Esophagus (tissue), 2 donors: ENCODE data around the gene RNF215. TPM values are rescaled to one million over a fixed set of nuclear protein-coding genes. Genes with fewer than 3 reads are reported as not detected.

Experiments used
- H3K27ac ChIP-seq, 2 donors: one replicate each; pipeline ENCODE4 v1.5.1; 2013; ENCODE audit warnings: low read depth in 2 of 2, mild to moderate bottlenecking in 2 of 2, inconsistent platforms in 1 of 2, low read length in 1 of 2, moderate library complexity in 1 of 2
- H3K27me3 ChIP-seq, 2 donors: one replicate each; pipeline ENCODE4 v1.6.1; 2013; ENCODE audit warnings: low read length in 2 of 2, control low read depth in 1 of 2, mild to moderate bottlenecking in 1 of 2; ENCODE audit not compliant: insufficient read depth in 2 of 2, control insufficient read depth in 1 of 2
- H3K36me3 ChIP-seq, 2 donors: one replicate each; pipeline ENCODE4 v1.6.1; 2013; ENCODE audit warnings: low read length in 1 of 2; ENCODE audit not compliant: control insufficient read depth in 2 of 2, insufficient read depth in 2 of 2
- H3K4me1 ChIP-seq, 2 donors: one replicate each; pipeline ENCODE4 v1.6.1; 2013; ENCODE audit warnings: low read length in 1 of 2; ENCODE audit not compliant: control insufficient read depth in 2 of 2, insufficient read depth in 2 of 2
- H3K4me3 ChIP-seq, 2 donors: one replicate each; pipeline ENCODE4 v1.5.1; 2013; ENCODE audit warnings: low read length in 2 of 2, mild to moderate bottlenecking in 2 of 2, low read depth in 1 of 2, moderate library complexity in 1 of 2
- H3K9me3 ChIP-seq, 2 donors: one replicate each; pipeline ENCODE4 v1.6.1; 2013; ENCODE audit warnings: mild to moderate bottlenecking in 2 of 2, low read depth in 1 of 2, low read length in 1 of 2, moderate library complexity in 1 of 2; ENCODE audit not compliant: control insufficient read depth in 2 of 2, insufficient read depth in 1 of 2
- WGBS, 2 donors: extraction: QIAGEN DNeasy Blood & Tissue Kit; methylation state at CpG; one replicate each; pipeline ENCODE4 v1.1.7; 2013; 5-methylcytosine and 5-hydroxymethylcytosine counted together
- polyA plus RNA-seq, 2 donors: library from polyadenylated mRNA; stranded (reverse); fragments of 200-250 nt; gene quantifications; one replicate each; pipeline ENCODE4 v1.2.3, GENCODE V29; 2013
- donor health status: healthy with polysubstance abuse.
- donor health status: Bipolar disorder and iron deficiency.

RNF215 gene
- polyA plus RNA-seq, 2 donors: 5.2 to 7.3 TPM

DNA sequence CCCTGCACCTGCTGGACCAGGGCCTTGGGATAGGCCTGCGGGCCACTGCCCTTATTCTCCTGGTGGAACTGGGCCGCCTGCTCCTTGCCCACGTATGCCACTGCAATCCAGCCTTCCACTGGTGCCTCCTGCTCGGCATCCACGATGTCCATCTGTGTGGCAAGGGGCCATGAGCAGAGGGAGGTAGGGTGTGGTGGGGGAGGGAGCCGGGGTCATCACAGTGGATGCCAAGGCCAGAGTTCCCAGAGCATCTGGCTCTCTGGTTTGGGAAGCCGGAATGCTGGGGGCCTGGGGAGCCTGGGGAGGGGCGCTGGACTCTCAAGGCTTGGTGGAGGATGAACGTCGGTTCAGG, 627 bp downstream of the RNF215 start:
- 22 to 26% methylated on average over 10 of the region's 10 CpGs for WGBS, 2 donors
- Histone ChIP-seq H3K4me1 (peaks cover 0 to 9% of the 10 kb centered on the region in 2 donors), H3K4me3 (peak overlapping the region; percentile 63 to 75), H3K27ac (peak overlapping the region; percentile 80 to 84), H3K9me3 (no peaks in the 10 kb centered on the region), H3K36me3 (peaks cover 0 to 4% of the 10 kb centered on the region in 2 donors), H3K27me3 (no peaks in the 10 kb centered on the region)

GRCh38 chr22:30385942-30386341, 1.3 kb downstream of the RNF215 start:
- Histone ChIP-seq H3K9me3 (no peaks in the 10 kb centered on the region), H3K4me1 (peaks cover 0 to 9% of the 10 kb centered on the region in 2 donors), H3K4me3 (no peak overlapping the region), H3K27me3 (no peaks in the 10 kb centered on the region), H3K27ac (no peak overlapping the region), H3K36me3 (peaks cover 0 to 7% of the 10 kb centered on the region in 2 donors)
- 89 to 93% methylated on average over 10 of the region's 10 CpGs for WGBS, 2 donors

DNA sequence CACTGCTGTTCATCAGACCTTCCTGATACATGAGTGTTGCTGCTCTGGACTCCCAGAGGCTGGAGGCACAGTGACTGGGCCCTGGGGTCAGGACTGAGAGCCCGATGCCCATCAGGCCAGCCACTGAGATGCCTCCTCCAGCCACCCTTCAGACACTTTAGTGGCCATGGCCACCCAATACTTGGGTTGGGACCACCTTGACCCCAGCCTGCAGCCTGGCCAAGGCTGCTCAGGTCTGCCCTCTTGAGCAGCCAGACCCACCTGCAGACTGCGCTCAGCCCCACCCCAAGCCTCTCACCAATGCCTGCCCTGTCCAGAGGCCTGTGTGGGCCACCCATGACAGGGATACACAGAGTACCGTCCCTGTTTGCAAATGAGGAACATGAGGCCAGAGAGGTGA, 4.2 kb downstream of the RNF215 start:
- Histone ChIP-seq H3K27ac (no peak overlapping the region), H3K4me3 (no peak overlapping the region), H3K27me3 (no peaks in the 10 kb centered on the region), H3K9me3 (no peaks in the 10 kb centered on the region), H3K4me1 (peaks cover 0 to 9% of the 10 kb centered on the region in 2 donors), H3K36me3 (peaks cover 0 to 15% of the 10 kb centered on the region in 2 donors)
- WGBS, 2 donors: 64 to 87% methylated on average over 3 of the region's 3 CpGs

DNA sequence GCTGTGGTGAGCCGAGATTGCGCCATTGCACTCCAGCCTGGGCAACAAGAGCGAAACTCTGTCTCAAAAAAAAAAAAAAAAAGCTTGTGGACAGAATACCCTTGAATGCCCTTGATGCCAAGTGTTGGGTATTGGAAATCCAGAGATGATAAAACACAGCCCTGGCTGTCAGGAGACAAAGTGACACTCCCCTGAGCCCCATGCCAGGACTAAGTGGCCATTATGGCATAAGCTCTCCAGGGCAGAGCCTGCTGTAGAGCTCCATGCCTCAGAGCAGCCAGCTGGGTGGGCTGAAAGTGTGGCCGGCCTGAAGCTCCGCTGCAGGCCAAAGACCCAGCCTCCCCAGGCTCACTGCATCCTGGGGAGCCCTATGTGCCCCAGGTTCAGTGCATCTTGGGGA, 4.9 kb downstream of the RNF215 start:
- no peak overlapping the region for H3K4me3 ChIP-seq
- no peaks in the 10 kb centered on the region for H3K27me3 ChIP-seq
- no peaks in the 10 kb centered on the region for H3K9me3 ChIP-seq
- H3K27ac ChIP-seq: no peak overlapping the region
- 95 to 99% methylated on average over 5 of the region's 5 CpGs for WGBS, 2 donors
- peaks cover 0 to 19% of the 10 kb centered on the region in 2 donors for H3K36me3 ChIP-seq
- peaks cover 0 to 6% of the 10 kb centered on the region in 2 donors for H3K4me1 ChIP-seq

GRCh38 chr22:30381264-30381663, 5.9 kb downstream of the RNF215 start:
- Histone ChIP-seq H3K9me3 (no peaks in the 10 kb centered on the region), H3K36me3 (peaks cover 0 to 19% of the 10 kb centered on the region in 2 donors), H3K4me3 (no peak overlapping the region), H3K27ac (no peak overlapping the region), H3K27me3 (no peaks in the 10 kb centered on the region), H3K4me1 (peaks cover 0 to 2% of the 10 kb centered on the region in 2 donors)
- 82 to 87% methylated on average over 12 of the region's 12 CpGs for WGBS, 2 donors

- Histone ChIP-seq H3K4me1 (no peaks in the 10 kb centered on the region), H3K27ac (no peak overlapping the region), H3K27me3 (no peaks in the 10 kb centered on the region), H3K4me3 (no peak overlapping the region), H3K9me3 (no peaks in the 10 kb centered on the region), H3K36me3 (peaks cover 0 to 19% of the 10 kb centered on the region in 2 donors)
- 95 to 96% methylated on average over 20 of the region's 20 CpGs for WGBS, 2 donors
Measured at GRCh38 chr22:30380011-30380410, 7.2 kb downstream of the RNF215 start.

GRCh38 chr22:30375312-30375849, 11.8 kb downstream of the RNF215 start:
- no peak overlapping the region for H3K27ac ChIP-seq
- H3K4me3 ChIP-seq: no peak overlapping the region
- H3K9me3 ChIP-seq: no peaks in the 10 kb centered on the region
- no peaks in the 10 kb centered on the region for H3K4me1 ChIP-seq
- 91 to 96% methylated on average over 13 of the region's 13 CpGs for WGBS, 2 donors
- peaks cover 0 to 9% of the 10 kb centered on the region in 2 donors for H3K36me3 ChIP-seq
- no peaks in the 10 kb centered on the region for H3K27me3 ChIP-seq

- no peaks in the 10 kb centered on the region for H3K4me1 ChIP-seq
- H3K4me3 ChIP-seq: no peak overlapping the region
- H3K27ac ChIP-seq: no peak overlapping the region
- no peaks in the 10 kb centered on the region for H3K27me3 ChIP-seq
- H3K36me3 ChIP-seq: peaks cover 0 to 7% of the 10 kb centered on the region in 2 donors
- WGBS, 2 donors: 84% methylated on average over 33 of the region's 33 CpGs
- H3K9me3 ChIP-seq: no peaks in the 10 kb centered on the region
Measured at GRCh38 chr22:30373331-30374325, 13.6 kb downstream of the RNF215 start.

DNA sequence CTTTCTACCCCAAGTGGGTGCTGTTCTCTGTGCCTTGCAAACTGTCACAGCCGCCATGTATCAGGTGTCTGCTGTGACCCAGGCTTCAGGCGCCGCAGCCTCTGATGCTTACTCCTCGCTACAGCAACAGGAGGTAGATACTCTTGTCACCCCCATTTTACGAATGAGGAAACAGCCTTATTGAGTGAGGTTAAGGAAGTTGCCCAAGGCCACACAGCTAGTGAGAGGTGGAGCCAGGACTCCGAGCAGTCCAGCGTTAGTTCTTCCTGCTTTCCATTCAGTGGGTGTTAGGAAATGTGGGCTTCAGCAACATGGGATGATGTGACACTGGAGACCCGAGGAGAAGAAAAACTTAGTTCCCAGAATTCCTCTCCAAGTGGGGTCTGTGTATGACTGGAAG, 14.3 kb downstream of the RNF215 start:
- H3K27ac ChIP-seq: no peak overlapping the region
- peaks cover 0 to 7% of the 10 kb centered on the region in 2 donors for H3K36me3 ChIP-seq
- H3K27me3 ChIP-seq: no peaks in the 10 kb centered on the region
- no peaks in the 10 kb centered on the region for H3K9me3 ChIP-seq
- H3K4me1 ChIP-seq: no peaks in the 10 kb centered on the region
- WGBS, 2 donors: 65 to 67% methylated on average over 8 of the region's 8 CpGs
- H3K4me3 ChIP-seq: no peak overlapping the region
